HG03108 (cell line): ENCODE results near the gene COPS4.
"Not testable (repeated sequence)": the region's sequence is repeated elsewhere in the genome, so short reads cannot be mapped to it uniquely, and the experiment has no call there.

ENCODE experiments used
- ATAC-seq: cut with Tn5 transposase; IDR thresholded peaks from one replicate; pipeline ENCODE4 v1.9.1; 2021; ENCODE audit warnings: moderate library complexity; ENCODE audit not compliant: unreplicated experiment

The COPS4 gene

GRCh38 chr4:83034630-83035494, at the start of gene COPS4:
Gene COPS4, plus strand, starts transcription at chr4:83035183. Its CDS starts 42 bp downstream, at chr4:83035225.
- peak; percentile 99 for ATAC-seq

GRCh38 chr4:82987519-82987918, 47.5 kb upstream of the COPS4 start:
- not testable (repeated sequence) for ATAC-seq

GRCh38 chr4:82988323-82988832, 46.6 kb upstream of the COPS4 start:
- ATAC-seq = no peak

- peak; percentile 84 for ATAC-seq
These were observed 45.2 kb upstream of the COPS4 start for GRCh38 chr4:82989575-82990429.

GRCh38 chr4:82994834-82995233, 40.1 kb upstream of the COPS4 start:
- no peak for ATAC-seq

GRCh38 chr4:82998898-82999297, 36.1 kb upstream of the COPS4 start:
- no peak for ATAC-seq

- no peak for ATAC-seq
These were observed 32.7 kb upstream of the COPS4 start for GRCh38 chr4:83002329-83002728.

GRCh38 chr4:83003044-83003791, 31.8 kb upstream of the COPS4 start:
- not testable (repeated sequence) for ATAC-seq

- no peak for ATAC-seq
These were observed 25.5 kb upstream of the COPS4 start for GRCh38 chr4:83009529-83009928.

- ATAC-seq = no peak
These were observed 24.9 kb upstream of the COPS4 start for GRCh38 chr4:83010111-83010521.

- peak; percentile 26 for ATAC-seq
These were observed 24.3 kb upstream of the COPS4 start, which contains the start of gene LIN54 for GRCh38 chr4:83010522-83011318. Gene LIN54, minus strand, starts transcription at chr4:83010823. Its CDS starts 25,979 bp downstream, at chr4:82984844.

- ATAC-seq = no peak
These were observed 23.2 kb upstream of the COPS4 start for GRCh38 chr4:83011689-83012199.

- ATAC-seq = peak; percentile 11
These were observed 22.7 kb upstream of the COPS4 start for GRCh38 chr4:83012200-83012686.

GRCh38 chr4:83012687-83013419, 22.1 kb upstream of the COPS4 start:
- ATAC-seq = peak; percentile 84

GRCh38 chr4:83013420-83013867, 21.5 kb upstream of the COPS4 start:
- no peak for ATAC-seq

GRCh38 chr4:83013902-83014301, 21.1 kb upstream of the COPS4 start:
- ATAC-seq = no peak

GRCh38 chr4:83019794-83020494, 15.0 kb upstream of the COPS4 start:
- no peak for ATAC-seq
